K562 (cell line): ENCODE data around the gene SEPTIN8. TPM values are rescaled to one million over a fixed set of nuclear protein-coding genes. Genes with fewer than 3 reads are reported as not detected.

Experiments
- ATAC-seq: fragments of 200-7000 bp; cut with Tn5 transposase; 3 replicates; pipeline ENCODE4 v1.9.1; 2020; ENCODE audit warnings: moderate library complexity
- BruUV-seq: library from RNA; stranded (reverse); fragments of 400-500 nt; replicated peaks from 2 replicates; lab custom pipeline; 2021; lab: Mats Ljungman, UMichigan
- CTCF ChIA-PET: fragments of 300-600 bp; formaldehyde crosslinking; extraction: SDS; loops from one replicate; lab custom pipeline; 2021; ENCODE audit warnings: low intra/inter-chr PET ratio; lab: Yijun Ruan, JAX
- POLR2A ChIA-PET: fragments of 300-600, 350-650 bp; sonication (Branson Sonifier 250); formaldehyde crosslinking; extraction: SDS; loops from one replicate; lab custom pipeline; 2021; ENCODE audit warnings: antibody characterized with exemption, inconsistent platforms; lab: Yijun Ruan, JAX
- DNase-seq, 4 experiments: peaks; one replicate each; pipeline versions ENCODE4 v3.0.0 to v3.0.0-alpha.2; 2011 to 2018; ENCODE audit warnings: low spot score in 3 of 4, mixed read lengths in 3 of 4; ENCODE audit errors: extremely low read depth in 1 of 4
- FAIRE-seq: peaks from 2 replicates; lab custom pipeline; 2011; peaks lifted over from hg19 to GRCh38; lab: Jason Lieb, UNC
- H2AFZ ChIP-seq: 2 replicates; pipeline ENCODE4 v1.6.0; 2011; ENCODE audit warnings: low read depth, low read length, control low read depth, inconsistent platforms
- H3K27ac ChIP-seq: fragments of 200-600 bp; 3 replicates; pipeline ENCODE4 v1.8.0; 2011; ENCODE audit warnings: low read depth, mild to moderate bottlenecking, control low read depth, inconsistent platforms, low read length, moderate library complexity, mixed read lengths; ENCODE audit errors: extremely low read depth
- H3K27me3 ChIP-seq, 2 experiments: fragments of 300-600 bp in 1 of 2; 2 replicates in 1 of 2; 3 replicates in 1 of 2; pipeline versions ENCODE4 v1.6.0 to v1.8.0; 2011; ENCODE audit warnings: inconsistent platforms in 2 of 2, low read length in 2 of 2, mild to moderate bottlenecking in 1 of 2, mixed read lengths in 1 of 2, moderate library complexity in 1 of 2; ENCODE audit not compliant: control insufficient read depth in 2 of 2, insufficient read depth in 2 of 2
- H3K36me3 ChIP-seq: fragments of 300-600 bp; 3 replicates; pipeline ENCODE4 v1.8.0; 2011; ENCODE audit warnings: mild to moderate bottlenecking, low read length, inconsistent platforms; ENCODE audit not compliant: control insufficient read depth, insufficient read depth
- H3K4me1 ChIP-seq, 2 experiments: fragments of 200-600 bp in 1 of 2; replicated peaks in 1 of 2; 2 replicates in 1 of 2; 3 replicates in 1 of 2; pipeline versions ENCODE4 v1.5.1 to v1.8.0; 2011; ENCODE audit warnings: inconsistent platforms in 2 of 2, low read length in 2 of 2, mild to moderate bottlenecking in 1 of 2, mixed read lengths in 1 of 2, moderate library complexity in 1 of 2; ENCODE audit not compliant: control insufficient read depth in 2 of 2, insufficient read depth in 2 of 2
- H3K4me2 ChIP-seq: 2 replicates; pipeline ENCODE4 v1.6.1; 2011; ENCODE audit warnings: low read length, control low read depth, inconsistent platforms, mixed read lengths; ENCODE audit not compliant: insufficient read depth
- H3K4me3 ChIP-seq: fragments of 200-600 bp; sonication (generic), shearing (Covaris generic); 2 replicates; pipeline ENCODE4 v1.5.1; 2016; ENCODE audit warnings: control low read depth, inconsistent platforms
- H3K79me2 ChIP-seq: fragments of 200-600 bp; 3 replicates; pipeline ENCODE4 v1.8.0; 2011; ENCODE audit warnings: low read length, inconsistent platforms; ENCODE audit not compliant: control insufficient read depth, insufficient read depth
- H3K9ac ChIP-seq, 2 experiments: 2 replicates each; pipeline versions ENCODE4 v1.6.0 to v1.6.1; 2011; ENCODE audit warnings: low read depth in 2 of 2, low read length in 2 of 2, control low read depth in 1 of 2, inconsistent platforms in 1 of 2, mild to moderate bottlenecking in 1 of 2, mixed read lengths in 1 of 2; ENCODE audit not compliant: insufficient read depth in 1 of 2
- H3K9me1 ChIP-seq: one replicate; pipeline ENCODE4 v1.6.0; 2011; ENCODE audit warnings: inconsistent platforms, mild to moderate bottlenecking, low read length, moderate library complexity; ENCODE audit not compliant: control insufficient read depth, insufficient read depth
- H3K9me3 ChIP-seq: replicated peaks from 2 replicates; pipeline ENCODE4 v1.5.1; 2011; ENCODE audit warnings: low read depth, low read length, inconsistent platforms; ENCODE audit not compliant: control insufficient read depth, insufficient read depth
- H4K20me1 ChIP-seq: replicated peaks from 2 replicates; pipeline ENCODE4 v1.6.1; 2011; ENCODE audit warnings: low read length, inconsistent platforms, mixed read lengths; ENCODE audit not compliant: control insufficient read depth, insufficient read depth
- MCM5 ChIP-seq: fragments of 450-650 bp; IDR thresholded peaks from 2 replicates; pipeline ENCODE4 v1.6.1; 2016; ENCODE audit warnings: low read depth
- REST ChIP-seq, 2 experiments: fragments of 450-650 bp; formaldehyde crosslinking in 1 of 2; IDR thresholded peaks; 2 replicates each; pipeline versions ENCODE4 v1.4.0 to v1.6.1; 2014 to 2020; ENCODE audit warnings: mild to moderate bottlenecking in 2 of 2, borderline replicate concordance in 1 of 2, low read depth in 1 of 2
- RHOXF2B ChIP-seq: fragments of 250-450 bp; sonication (Bioruptor Pico); conservative IDR thresholded peaks from 2 replicates; pipeline ENCODE4 v1.5.1; 2021
- ZNF184 ChIP-seq: sonication (generic); formaldehyde crosslinking; IDR thresholded peaks from 2 replicates; pipeline ENCODE4 v1.5.0; 2020; ENCODE audit warnings: missing genetic modification reagents
- ZNF518B ChIP-seq: fragments of 250-450 bp; sonication (Bioruptor Pico); IDR thresholded peaks from 2 replicates; pipeline ENCODE4 v1.5.0; 2021; ENCODE audit warnings: mild to moderate bottlenecking, moderate library complexity
- WGBS: fragments of 100-300 bp; shearing (Covaris generic); methylation state at CpG from one replicate; pipeline ENCODE4 v1.1.6; 2016; ENCODE audit warnings: low coverage, mixed read lengths; ENCODE audit not compliant: insufficient coverage; ENCODE audit errors: missing lambda C conversion rate; 5-methylcytosine and 5-hydroxymethylcytosine counted together
- in situ Hi-C: fragments of 300-500 bp; cut with MboI; formaldehyde crosslinking; loops from 4 replicates; pipeline ENCODE4 v1.15.0; 2018; ENCODE audit warnings: inconsistent platforms, mixed read lengths
- intact Hi-C: fragments of 100-400 bp; cut with micrococcal nuclease; formaldehyde crosslinking; loops from 2 replicates; pipeline ENCODE4 v1.14.2; 2022
- polyA plus RNA-seq, 8 experiments: library from polyadenylated mRNA; depleted of rRNA in 4 of 8; stranded (reverse) in 5 of 8; unstranded in 3 of 8; fragments of >200 nt; fragmentation: Nextera tagmentation in 2 of 8; fragmentation: Illumina TruSeq in 1 of 8; extraction: Ambion mirVana in 2 of 8; extraction: Trizol in 1 of 8; gene quantifications; 2 replicates each; pipeline versions ENCODE4 v1.2.1 to v1.2.3, GENCODE V29; 2011 to 2014; ENCODE audit warnings: inconsistent platforms in 1 of 8, missing spikeins in 1 of 8
- total RNA-seq, 7 experiments: library from RNA; depleted of rRNA in 6 of 7; stranded (reverse); fragments of >200 nt in 6 of 7; fragmentation: Illumina TruSeq in 2 of 7; extraction: Trizol in 2 of 7; gene quantifications; 2 replicates each; pipeline versions ENCODE4 v1.2.1 to v1.2.3, GENCODE V29; 2011 to 2021; ENCODE audit warnings: low replicate concordance in 1 of 7

SEPTIN8 gene
- total and polyA plus RNA-seq, 9 of the 15 experiments (the other 6 are each of a cell fraction or from before 2014, with no cell fraction given) = 19.3 to 142 (median 101) TPM

GRCh38 chr5:132770476-132771159 lies 6.4 kb downstream of the SEPTIN8 start:
- no peak for DNase-seq
- Histone ChIP-seq H3K4me2 (no peak overlapping the region), H4K20me1 (peaks cover 18% of the 10 kb centered on the region), H3K27ac (no peak overlapping the region), H3K9me1 (no peaks in the 10 kb centered on the region), H3K27me3 (no peaks in the 10 kb centered on the region), H3K9ac (peak overlapping the region in 1 of 2 experiments; percentile 80; a peak in 2 of 4 replicates), H3K36me3 (peaks cover 69% of the 10 kb centered on the region; the same call in 2 of the 3 replicates), H2AFZ (no peak overlapping the region), H3K9me3 (no peaks in the 10 kb centered on the region), H3K4me3 (no peak overlapping the region), H3K4me1 (peaks cover 33 to 42% of the 10 kb centered on the region in 2 experiments), H3K79me2 (peaks cover 91% of the 10 kb centered on the region)
- 92% methylated on average over 8 of the region's 8 CpGs for WGBS
- intact Hi-C loops (no loop called here), in situ Hi-C loops (no loop called here)
- FAIRE-seq = no peak
- POLR2A ChIA-PET = interaction anchor here (0.6 to 1.8 kb wide), 8 partner anchors 7 to 244 kb away, joined by 3 to 9 read pairs (median 5); partner anchors contain the start of gene SHROOM1
- BruUV-seq = no TSS peak
- ATAC-seq = no peak
- CTCF ChIA-PET = no interaction called here
- no peak for TF ChIP-seq REST (IDR thresholded peaks at IDR 0.05; ENCODE audit: borderline replicate concordance)
- TF ChIP-seq REST (CRISPR knock-in tag; IDR thresholded peaks at IDR 0.05; ENCODE audit: low read depth) = no peak
- TF ChIP-seq ZNF518B (CRISPR knock-in tag) = no peak
- no peak for TF ChIP-seq ZNF184 (CRISPR knock-in tag)
- no peak for TF ChIP-seq RHOXF2B (CRISPR knock-in tag)
- TF ChIP-seq MCM5 = no peak
